Ecto neural progenitor cell (in vitro differentiated cells): ENCODE results near the gene GABRB1.

ENCODE experiments used
- DNase-seq: peaks from one replicate; pipeline ENCODE4 v3.0.0-alpha.2; 2018; ENCODE audit warnings: low spot score

Gene GABRB1

DNA sequence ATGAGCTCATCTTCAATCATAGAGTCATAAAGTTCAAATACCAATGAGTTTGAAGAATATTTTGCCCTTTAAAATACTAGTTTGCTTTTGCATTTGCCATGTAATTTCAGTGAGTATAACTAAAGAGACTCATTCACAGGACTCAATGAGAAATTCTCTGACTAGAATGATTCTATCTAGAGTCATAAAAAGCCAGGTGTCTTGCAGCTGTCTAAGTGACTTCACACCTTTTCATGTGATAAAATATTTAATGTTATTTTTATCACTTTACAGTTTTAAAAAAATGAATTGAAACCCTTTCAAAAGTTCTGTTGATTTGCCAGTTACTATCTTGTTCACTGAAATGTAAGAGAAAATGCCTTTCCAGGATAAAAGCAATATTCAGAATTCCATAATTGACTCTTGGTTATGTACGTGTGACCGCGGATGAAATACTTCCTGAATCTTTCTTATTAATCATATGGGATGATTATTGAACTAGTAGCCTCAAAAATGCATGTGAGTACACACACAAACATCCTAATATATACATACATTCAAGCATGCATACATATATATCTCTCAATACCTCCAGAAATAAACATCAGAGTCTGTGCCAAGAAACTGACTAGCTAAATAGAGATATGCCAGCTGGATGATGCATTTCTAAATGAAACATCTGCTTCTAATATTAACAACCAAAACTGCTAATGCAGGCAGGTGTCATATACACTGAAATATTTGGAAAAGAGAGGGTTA is 87.0 kb downstream of the GABRB1 start:
- no peak for DNase-seq

DNA sequence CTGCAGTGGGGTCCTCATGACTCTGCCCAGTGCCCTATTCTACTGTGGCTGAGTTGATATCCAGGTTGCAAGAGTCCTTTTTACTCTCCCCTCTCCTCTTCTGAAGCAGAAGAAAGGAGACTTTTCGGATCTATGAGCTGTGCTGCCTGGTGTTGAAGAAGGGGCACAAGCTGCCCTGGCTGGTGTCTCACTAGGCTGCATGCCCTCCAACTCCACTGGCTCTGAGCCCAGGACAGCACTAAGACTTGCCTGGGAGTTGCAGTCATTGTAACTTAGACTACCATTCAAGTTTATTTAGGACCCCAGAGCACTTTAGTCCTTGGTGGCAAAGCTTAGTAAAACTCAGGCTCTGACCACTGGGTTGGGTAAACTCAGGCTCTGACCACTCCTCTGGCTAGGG is 89.4 kb downstream of the GABRB1 start:
- DNase-seq = no peak

DNA sequence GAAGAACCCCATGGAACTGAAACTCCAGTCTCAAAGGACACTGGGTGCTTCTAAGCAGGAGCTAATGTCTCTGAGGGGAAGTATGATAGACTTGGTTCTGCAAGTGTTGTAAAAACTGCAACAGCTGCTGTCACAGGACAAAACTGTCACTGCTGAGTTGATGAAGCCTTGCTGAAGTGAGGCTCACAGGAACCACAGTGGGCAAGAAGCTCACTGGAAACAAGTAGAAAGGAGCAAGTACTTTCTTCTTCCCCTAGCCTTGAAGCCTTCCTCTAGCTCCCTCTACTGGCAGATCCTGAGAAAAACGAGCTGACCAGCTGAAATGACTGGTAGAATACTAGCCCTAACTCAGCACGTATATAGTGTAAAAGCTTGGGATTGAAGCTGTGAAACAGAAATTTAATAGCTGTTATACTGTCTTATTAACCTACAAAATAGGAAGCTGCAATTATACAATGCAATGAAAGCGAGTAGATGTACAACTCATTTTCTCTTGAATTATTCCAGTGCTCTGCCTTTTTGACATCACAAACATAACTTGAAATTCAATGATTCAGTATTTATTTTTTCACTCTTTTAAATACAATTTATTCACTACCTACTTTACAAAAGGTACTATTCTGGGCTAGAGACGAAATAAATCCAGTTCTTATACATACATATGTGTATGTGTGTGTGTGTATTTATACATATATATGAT is 91.4 kb downstream of the GABRB1 start:
- peak; percentile 67 for DNase-seq

DNA sequence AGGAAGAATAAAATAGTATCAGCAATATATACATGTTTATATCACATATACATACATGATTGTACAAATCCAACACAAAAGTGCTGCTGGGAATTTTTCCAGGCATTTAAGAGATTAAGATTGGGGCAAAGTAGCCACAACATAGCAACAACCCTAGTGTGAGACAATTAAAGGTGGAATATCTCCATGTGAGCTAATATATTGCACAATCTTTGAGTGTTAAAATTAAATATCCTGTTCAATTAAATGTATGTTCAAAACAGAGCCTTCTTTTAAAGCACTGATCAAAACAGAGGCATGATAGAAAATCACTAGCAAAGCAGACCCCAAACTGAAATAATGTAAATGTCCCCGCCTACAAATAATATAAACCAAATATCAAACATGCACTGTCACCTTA is 97.6 kb downstream of the GABRB1 start:
- no peak for DNase-seq

DNA sequence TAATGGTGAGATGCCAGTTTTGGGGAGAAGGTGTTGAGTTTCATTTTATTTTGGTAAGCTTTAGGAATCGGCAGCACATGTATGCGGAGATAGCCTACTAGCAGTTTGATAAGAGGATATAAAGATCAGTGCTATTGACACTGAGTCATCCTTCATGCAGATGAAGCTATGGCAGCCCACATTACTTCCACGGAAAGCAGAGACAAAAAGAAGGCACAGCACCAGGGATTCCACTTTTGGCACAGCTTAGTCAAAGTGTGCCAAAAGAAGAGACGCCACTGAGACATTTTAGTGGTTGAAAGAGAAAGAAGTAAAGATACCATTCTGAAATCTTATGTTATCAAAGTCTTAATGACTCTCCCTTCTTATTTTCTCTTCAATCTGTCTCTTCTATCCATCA is 103.8 kb downstream of the GABRB1 start:
- no peak for DNase-seq

DNA sequence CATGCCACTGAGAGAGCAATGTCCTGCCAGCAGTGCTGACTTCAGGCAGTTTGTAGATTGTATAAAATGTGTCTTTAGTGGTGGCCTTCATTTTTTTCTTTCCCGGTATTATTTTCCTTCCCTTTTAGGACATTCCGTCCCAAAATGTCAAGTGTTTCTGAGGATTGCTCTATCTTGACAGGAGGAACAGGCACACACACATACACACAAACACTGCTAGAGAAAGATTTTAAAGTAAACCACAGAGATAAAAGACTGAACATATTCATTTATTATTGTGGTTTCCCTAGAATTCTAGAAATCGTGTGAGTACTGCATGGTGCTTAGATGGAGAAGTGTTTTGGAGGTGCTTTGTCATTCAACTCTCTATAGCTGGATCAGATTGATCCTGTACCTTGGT is 111.9 kb downstream of the GABRB1 start:
- no peak for DNase-seq

DNA sequence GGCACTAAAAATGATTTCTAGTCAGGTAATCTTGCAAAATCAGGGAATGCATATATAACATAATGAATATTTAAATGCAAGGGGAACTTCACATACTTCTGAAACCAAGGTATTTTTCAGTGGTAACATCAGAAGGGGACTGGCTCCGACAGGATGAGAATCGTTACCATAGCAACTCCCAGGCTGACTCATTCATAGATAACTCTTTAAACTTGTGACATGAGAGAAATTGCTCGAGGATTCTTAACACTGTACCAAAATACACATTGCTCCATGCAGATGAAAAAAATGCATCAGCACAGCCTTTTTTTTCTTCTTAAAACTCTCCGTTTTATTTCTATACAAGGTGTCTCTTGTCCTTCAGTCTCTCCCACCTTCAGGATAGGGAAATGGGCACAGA is 114.3 kb downstream of the GABRB1 start:
- DNase-seq = no peak

DNA sequence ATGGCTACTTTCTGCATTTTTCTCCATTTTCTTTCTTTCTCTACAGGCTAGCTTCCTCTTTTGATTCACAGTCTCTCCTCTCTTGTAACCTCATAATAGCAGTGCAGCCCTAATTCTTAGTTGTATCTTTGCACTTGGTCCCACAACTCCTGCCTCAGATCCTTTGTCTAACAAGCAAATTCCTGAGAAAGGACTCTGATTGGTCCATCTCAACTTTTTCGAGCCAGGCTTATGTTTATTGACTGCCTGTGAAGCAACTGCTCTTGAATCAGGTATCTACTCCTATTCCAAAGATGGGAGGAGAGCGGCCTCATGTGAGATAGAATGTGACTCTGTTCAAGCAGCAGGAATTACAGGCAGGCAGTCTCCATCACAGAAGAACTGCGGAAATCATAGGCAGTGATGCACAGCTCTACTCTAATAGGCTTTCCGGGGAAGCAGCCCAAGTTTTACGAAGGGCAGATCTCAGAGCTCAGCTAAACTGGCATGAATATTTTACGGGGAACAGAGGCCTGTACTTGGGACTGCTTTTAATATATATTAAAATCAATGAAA is 123.5 kb downstream of the GABRB1 start:
- DNase-seq = no peak

DNA sequence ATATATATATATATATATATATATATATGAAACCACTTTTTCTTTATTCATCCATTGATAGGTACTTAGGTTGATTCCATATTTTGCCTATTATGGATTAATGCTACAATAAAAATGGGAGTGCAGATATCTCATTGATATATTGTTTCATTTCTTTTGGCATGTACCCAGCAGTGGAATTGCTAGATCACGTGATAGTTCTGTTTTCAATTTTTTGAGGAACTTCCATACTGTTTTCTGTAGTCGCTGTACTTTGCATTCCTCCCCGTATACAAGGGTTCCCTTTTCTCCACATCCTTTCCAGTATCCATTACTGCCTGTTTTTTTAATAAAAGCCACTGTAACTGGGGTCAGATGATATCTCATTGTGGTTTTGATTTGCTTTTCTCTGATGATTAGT is 124.6 kb downstream of the GABRB1 start:
- no peak for DNase-seq

DNA sequence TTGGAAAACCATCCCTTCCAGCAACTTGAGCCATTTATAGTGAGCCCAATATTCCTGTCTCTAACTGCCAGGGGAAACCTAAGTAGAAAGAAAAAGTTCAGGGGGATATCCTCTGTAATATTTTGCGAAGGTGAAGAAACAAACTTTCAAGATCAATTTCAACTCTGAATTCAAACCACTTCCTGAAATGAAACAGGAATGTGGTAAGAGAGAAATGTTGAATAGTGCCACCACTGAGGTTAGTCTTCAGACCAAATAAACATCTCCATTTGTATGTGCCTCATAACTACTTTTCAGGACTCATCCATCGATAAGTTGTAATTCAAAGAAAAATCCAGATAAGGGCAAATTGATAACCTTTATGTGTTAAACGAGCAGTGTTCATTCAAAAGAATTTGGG is 128.7 kb downstream of the GABRB1 start:
- DNase-seq = no peak

DNA sequence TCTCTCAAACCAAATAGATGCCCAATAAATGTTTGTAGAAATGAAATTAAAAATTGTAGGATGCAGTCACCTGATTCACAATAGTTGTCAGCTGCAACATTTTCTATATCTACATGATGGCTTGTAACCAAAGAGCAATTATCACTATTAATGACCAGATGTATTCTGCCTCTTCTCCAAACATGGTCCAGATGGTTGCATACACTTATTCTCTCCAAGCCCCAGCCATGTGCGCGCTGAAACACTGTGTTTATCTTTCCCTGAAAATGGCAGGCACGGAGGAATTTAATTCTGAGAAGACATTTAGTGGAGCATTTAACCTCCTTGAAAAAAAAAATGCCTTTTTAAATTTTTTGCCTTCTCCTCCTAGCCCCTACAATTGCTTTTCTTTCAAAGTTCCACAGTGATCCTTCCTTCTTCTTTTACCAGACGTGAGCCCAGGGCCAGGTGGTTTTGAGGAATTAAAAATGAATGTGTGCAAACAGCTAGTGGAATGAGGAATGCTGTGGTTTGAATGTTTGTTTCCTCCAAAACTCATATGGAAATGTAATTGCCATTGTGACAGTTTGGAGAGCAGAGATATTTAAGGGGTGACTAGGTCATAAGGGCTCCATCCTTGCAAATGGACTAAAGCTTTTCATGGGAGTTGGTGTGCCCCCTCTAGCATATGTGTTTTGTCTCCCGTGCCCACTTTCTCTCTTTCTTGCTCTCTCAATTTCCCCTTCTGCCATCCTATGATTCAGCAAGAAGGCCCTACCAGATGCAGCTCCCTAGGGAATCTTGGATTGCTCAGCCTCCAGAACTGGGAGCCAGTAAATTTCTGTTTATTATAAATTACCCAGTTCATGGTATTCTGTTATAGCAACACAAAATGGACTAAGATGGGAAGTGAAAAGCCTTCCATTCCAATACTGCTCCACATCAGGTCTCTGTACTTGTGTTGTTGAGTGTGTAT is 136.0 kb downstream of the GABRB1 start:
- no peak for DNase-seq

DNA sequence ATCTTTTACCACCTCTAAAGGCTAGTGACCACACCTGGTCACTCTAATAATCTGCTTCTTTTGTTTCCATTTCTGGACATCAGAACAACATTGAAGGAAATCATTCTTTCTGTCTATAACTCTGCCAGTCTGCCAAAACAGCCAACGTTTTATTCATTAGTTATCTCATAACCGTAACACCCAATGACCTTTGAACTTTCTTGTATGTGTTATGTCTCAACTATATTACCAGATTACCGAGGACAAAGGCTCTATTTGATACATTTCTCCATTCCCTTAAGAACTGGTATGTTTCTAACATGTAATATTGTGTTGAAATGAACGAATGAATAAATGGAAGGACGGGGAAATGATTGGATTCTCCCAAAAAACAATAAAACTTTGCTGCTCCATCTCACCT is 152.7 kb downstream of the GABRB1 start:
- DNase-seq = no peak

DNA sequence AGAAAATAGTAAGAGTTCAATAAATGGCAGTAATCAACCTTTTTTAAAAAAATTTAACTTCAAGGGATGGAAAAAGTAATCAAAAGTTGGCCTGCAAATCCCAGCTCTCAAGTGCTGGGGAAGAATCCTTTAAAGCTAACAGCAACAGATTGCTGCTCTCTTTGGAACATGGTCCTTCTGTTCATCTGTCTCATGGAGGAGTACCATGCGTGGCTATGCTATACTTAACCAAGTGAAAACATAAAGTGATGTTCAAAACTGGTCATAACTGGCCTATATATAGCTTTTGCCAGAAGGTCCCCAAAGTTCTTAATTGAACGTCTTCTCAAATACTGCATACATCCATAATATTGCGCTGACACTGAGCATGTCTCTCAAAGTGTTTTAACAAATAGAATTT is 154.4 kb downstream of the GABRB1 start:
- no peak for DNase-seq

DNA sequence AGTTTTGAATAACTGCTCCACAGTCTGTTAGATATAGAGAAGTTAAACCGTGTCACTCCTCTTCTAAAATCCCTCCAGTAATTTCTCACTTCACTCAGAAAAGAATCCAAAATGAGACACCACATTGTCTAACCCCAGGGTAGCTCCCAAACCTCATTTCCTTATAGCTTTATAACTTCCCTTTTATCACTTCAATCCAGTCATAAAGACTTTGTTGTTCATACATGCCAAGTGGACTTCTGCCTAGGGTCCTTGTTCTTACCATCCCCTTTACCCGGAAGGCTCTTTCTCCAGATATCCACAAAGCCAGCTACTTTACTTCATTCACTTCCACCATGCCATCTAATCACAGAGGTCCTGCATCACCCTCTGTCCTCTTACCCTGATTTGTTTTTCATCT is 156.2 kb downstream of the GABRB1 start:
- DNase-seq = no peak

DNA sequence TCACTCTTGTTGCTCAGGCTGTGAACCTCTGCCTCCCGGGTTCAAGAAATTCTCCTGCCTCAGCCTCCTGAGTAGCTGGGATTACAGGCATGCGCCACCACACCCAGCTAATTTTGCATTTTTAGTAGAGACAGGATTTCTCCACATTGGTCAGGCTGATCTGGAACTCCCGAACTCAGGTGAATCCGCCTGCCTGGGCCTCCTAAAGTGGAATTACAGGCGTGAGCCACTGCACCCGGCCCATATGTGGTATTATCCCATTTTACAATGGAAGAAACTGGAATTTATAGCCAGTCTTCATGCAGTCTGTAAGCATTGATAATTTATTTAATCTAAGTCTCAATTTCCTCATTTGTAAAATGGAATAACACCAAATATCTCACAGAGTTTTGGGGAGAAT is 161.8 kb downstream of the GABRB1 start:
- DNase-seq = no peak

DNA sequence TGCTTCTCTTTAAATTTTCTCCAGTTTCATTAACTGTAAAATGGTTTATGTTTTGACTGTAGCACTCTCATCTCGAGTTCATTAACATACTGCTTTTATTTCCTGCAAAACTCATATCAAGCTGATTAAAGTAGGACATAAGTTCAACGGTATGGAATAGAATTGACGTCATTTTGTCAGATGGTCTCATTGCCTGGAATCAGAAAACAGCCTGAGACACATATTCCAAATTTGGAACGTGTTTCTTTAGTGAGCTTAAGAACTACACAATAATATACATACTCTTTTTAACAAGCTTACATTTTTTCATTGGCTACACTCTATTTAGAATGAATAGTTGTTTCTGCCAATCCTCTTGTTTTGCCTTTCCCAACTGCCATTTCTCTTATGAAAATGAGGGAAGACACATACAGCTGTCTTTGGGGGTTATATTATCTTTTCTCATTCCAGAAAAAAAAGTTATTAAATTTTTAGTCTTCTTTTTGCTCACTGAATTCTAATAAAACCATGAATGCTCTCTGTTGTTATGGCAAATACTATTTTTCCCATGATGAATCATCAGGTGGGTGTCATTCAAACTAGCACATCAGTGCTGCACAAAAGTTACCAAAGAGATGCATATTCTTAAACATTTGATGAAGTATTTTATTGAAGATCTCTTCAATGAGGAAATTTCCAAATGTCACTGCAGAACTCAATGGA is 162.8 kb downstream of the GABRB1 start:
- DNase-seq = no peak

DNA sequence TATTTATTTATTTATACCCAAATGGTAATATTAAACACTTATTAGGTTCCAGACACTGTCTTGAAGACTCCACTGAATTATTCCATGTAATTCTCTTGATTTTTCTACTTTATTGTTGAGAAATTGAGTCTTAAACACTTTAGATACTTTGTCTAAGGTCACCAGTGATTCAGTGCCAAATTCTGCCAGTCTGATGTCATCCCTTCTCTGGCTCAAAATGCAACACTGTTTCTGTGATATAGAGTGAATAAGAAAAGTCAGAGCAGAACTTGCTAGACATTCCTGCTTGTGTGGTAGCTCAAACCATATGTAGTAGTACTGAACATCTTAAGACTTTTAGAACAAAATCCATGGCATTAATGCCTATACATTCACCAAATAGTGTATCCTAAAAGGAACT is 164.3 kb downstream of the GABRB1 start:
- no peak for DNase-seq

DNA sequence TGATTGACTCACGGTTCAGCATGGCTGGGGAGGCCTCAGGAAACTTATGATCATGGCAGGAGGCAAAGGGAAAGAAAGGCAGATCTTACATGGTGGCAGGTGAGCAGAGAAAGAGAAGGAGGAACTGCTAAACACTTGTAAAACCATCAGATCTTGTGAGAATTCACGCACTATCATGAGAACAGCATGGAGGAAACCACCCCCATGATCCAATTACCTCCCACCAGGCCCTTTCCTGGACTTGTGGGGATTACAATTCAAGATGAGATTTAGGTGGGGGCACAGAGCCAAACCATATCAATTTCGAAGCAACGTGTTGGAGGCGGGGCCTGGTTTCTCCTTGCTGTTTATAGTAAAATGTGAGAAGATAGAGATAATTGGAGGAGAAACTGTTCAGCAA is 167.4 kb downstream of the GABRB1 start:
- no peak for DNase-seq

DNA sequence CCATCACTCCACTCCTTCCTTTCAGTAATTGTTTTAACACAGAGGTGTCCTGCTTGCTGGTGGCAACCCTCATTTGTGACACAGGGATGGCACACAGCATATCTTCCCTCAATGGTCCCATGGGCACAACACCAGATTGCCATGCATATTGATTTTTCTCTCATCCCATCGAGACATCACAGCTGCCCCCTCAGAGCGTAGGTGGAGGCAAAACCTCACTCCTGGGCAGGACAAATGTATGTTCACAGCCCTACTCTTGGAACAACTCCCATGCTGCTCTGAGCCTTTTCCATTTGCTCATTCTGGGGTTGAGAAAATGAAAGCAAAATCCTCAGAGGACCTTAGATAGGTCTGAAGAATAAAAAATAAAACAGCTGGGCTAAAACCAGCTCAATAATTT is 172.2 kb downstream of the GABRB1 start:
- no peak for DNase-seq

DNA sequence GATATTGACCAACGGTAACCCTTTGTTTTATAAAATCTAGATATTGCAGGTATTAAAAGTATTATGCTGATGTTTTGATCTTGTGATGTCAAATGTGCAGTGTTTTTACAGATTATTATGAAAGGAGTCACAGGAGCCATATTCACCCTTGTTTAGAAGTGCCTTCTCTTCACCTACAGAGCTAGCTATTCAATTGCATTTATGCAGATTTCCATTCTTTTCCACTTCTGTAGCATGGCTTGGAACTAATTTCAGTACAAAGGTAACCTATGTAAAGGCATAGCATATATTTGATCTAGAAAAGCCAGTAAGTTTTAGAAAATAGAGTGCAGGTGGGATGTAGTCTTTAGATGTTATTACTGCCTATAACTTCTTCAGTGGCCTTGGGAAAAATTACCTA is 176.2 kb downstream of the GABRB1 start:
- DNase-seq = no peak

DNA sequence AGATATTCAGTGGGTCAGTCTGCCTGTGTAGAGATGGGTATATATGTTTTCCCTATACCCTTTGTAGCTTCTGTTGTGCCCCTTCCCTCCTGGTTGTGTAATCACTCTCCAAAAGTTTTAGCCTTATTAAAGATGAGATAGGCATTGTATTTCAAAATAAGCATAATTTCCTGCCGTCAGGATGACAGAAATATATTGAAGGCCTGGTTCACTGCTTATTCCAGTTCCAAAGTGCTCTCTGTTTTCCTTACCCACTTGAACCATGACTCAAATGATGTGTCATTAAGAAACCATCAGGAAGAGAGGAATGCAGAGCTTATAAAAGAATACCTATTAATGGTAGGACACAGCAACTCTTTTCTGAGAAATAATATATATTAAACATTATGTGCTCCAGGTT is 178.5 kb downstream of the GABRB1 start:
- DNase-seq = no peak

DNA sequence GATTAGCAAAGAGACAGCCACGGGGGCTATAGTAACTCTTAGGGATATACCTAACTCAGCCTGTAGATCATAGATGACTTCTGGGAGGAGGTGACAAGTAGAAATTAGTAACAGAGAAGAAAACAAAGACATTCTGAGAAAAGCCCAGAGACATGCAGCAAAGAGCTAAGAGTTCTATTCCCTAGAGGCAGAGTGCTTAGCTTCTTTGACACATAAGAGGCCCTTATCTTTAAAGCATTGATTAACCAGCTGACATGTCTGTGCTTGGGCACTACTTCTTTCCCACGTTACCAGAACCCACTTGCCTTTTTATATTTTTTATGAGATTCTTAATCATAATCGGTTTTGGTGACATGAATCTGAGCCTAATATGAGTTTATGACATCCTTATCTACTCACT is 179.5 kb downstream of the GABRB1 start:
- no peak for DNase-seq
